Measurements from ENCODE around the gene MKNK1. TPM values are rescaled to one million over a fixed set of nuclear protein-coding genes. Genes with fewer than 3 reads are reported as not detected.

The MKNK1 gene
- polyA plus RNA-seq, 1 of the 3 experiments (the other 2 are of a cell fraction), result 28.2 TPM

GRCh38 chr1:46569884-46570725, 34.0 kb downstream of the MKNK1 start (continued):
- TF ChIP-seq EP300 (IDR thresholded peaks at IDR 0.05; ENCODE audit: borderline replicate concordance in 1 of 2, low read depth in 1 of 2, low read length in 1 of 2), result no peak
- TF ChIP-seq ELF1 (IDR thresholded peaks at IDR 0.05), result no peak
- TF ChIP-seq TCF12 (IDR thresholded peaks at IDR 0.05), result no peak

DNA sequence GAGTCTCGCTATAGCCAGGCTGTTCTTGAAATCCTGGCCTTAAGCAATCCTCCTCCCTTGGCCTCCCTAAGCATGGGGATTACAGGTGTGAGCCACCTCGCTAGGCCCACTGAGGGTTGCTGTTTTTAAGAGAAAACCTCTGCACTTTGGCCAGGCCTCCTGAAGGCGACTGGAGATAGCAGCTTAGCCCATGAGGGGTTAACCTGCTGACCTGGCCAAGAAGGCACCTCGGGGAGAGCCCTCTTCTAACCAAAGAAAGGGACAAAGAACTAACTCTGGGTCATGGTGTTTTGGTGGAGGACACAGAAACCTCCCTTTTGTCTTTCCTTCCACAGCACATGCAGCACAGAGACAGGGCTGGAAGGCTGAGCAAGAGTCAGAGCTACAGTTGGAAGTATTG, 35.0 kb downstream of the MKNK1 start:
- Histone ChIP-seq H3K9ac (no peak overlapping the region), H3K27me3 (ENCODE audit: insufficient read depth) (no peaks in the 10 kb centered on the region), H3K4me2 (no peak overlapping the region), H3K27ac (ENCODE audit: low read depth in 2 of 2, low read length in 1 of 2) (no peak overlapping the region), H3K36me3 (replicated peaks in 1 of 2; ENCODE audit: control insufficient read depth in 1 of 2, insufficient read depth in 2 of 2, low read length in 1 of 2) (peaks cover 6 to 18% of the 10 kb centered on the region in 2 experiments), H3K79me2 (ENCODE audit: insufficient read depth) (no peaks in the 10 kb centered on the region), H3F3A (replicated peaks; ENCODE audit: insufficient read depth) (no peaks in the 10 kb centered on the region), H4K20me1 (ENCODE audit: insufficient read depth) (no peaks in the 10 kb centered on the region), H3K4me1 (ENCODE audit: control insufficient read depth in 1 of 2, insufficient read depth in 2 of 2, low read depth in 1 of 2, low read length in 1 of 2) (peaks cover 0 to 8% of the 10 kb centered on the region in 2 experiments; a peak in 1 of 4 replicates), H3K9me3 (no peaks in the 10 kb centered on the region), H2AFZ (ENCODE audit: low read depth) (no peak overlapping the region), H3K9me2 (no peaks in the 10 kb centered on the region), H3K4me3 (ENCODE audit: low read depth in 2 of 2, low read length in 1 of 2) (no peak overlapping the region)
- ChIA-PET POLR2A (no interaction called here), CTCF (interaction anchor here (0.7 to 1.9 kb wide), 3 partner anchors 21 to 156 kb away, joined by 3 to 8 read pairs (median 4); no protein-coding TSS in a partner anchor)
- WGBS (ENCODE audit: low lambda C conversion rate), result 88% methylated on average over 4 of the region's 4 CpGs
- TF ChIP-seq GATA2 (CRISPR knock-in tag; IDR thresholded peaks at IDR 0.05), result no peak
- TF ChIP-seq ZBTB33 (IDR thresholded peaks at IDR 0.05; ENCODE audit: borderline replicate concordance, low read depth), result no peak
- TF ChIP-seq FOXJ3 (CRISPR knock-in tag; IDR thresholded peaks at IDR 0.05), result no peak
- no peak for TF ChIP-seq NFIC (IDR thresholded peaks at IDR 0.05; ENCODE audit: borderline replicate concordance)
- TF ChIP-seq PBX3 (IDR thresholded peaks at IDR 0.05), result no peak
- no peak for TF ChIP-seq NRF1 (IDR thresholded peaks at IDR 0.05; ENCODE audit: low read depth, low read length)
- no peak for TF ChIP-seq TCF12 (IDR thresholded peaks at IDR 0.05)
- TF ChIP-seq, protein P1, sequence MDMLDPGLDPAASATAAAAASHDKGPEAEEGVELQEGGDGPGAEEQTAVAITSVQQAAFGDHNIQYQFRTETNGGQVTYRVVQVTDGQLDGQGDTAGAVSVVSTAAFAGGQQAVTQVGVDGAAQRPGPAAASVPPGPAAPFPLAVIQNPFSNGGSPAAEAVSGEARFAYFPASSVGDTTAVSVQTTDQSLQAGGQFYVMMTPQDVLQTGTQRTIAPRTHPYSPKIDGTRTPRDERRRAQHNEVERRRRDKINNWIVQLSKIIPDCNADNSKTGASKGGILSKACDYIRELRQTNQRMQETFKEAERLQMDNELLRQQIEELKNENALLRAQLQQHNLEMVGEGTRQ (IDR thresholded peaks at IDR 0.05; ENCODE audit: borderline replicate concordance, low read depth, low read length), result no peak
- no peak for TF ChIP-seq RAD21 (IDR thresholded peaks at IDR 0.05; ENCODE audit: low read length)
- no peak for TF ChIP-seq EZH2phosphoT487 (IDR thresholded peaks at IDR 0.05; ENCODE audit: borderline replicate concordance, low read depth)
- no peak for TF ChIP-seq CHD2 (IDR thresholded peaks at IDR 0.05; ENCODE audit: low read length, partially characterized antibody)
- no peak for TF ChIP-seq RCOR1 (IDR thresholded peaks at IDR 0.05; ENCODE audit: low read length)
- TF ChIP-seq SMC3 (IDR thresholded peaks at IDR 0.05; ENCODE audit: low read depth, low read length), result no peak
- DNase-seq, result no peak

All from SK-N-SH (cell line).